ENCODE results near the gene ZFP2.
"Not testable (repeated sequence)": the region's sequence is repeated elsewhere in the genome, so short reads cannot be mapped to it uniquely, and the experiment has no call there.

The ZFP2 gene

DNA sequence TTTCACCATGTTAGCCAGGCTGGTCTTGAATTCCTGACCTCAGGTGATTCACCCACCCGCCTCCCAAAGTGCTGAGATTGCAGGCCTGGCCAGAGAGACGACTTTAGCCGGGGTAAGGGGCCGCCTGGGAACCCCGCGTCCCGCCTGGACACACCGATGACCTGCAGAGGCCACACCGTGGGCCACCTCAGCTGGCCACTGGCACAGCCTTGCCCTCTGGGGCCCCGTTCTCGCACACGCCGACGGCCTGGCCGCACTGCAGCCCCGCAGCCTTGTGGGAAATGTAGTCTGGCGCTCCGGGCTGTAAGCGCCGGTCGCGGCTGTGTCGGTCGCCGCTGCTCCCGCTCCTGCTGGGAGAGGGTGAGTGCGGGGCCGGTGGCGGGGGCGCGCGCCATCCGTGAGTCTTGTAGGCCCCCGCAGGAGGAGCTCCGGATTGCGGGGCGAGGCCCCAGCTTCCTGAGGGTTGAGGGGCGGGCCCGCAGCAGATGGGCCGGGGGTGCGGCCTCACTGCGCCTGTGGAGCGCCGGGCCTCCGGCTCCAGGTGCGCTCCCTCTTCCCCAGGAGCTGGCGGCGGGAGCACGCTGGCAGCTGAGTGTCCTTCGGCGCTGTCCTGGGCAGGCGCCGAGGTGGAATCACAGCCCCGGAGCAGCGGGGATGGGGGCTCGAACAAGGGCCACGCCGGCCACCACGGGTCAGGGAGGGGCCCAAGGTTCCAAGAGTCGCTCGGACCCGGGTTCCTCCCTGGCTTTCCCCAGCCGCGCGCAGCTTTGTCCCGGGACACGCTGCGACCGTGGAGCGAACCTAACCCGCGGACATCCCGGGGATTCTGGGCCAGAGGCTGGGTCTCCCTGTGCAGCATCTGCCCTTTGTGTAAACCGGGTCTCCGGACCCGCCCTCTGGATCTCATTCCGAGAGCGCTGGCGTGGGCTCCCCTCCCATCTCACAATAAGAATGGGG is at the start of gene ZFP2:
Gene ZFP2 (plus strand): TSS at position 299 of the 957 bp plus-strand sequence. CDS start 35,401 bp downstream, outside the sequence.
- DNase-seq = no peak

DNA sequence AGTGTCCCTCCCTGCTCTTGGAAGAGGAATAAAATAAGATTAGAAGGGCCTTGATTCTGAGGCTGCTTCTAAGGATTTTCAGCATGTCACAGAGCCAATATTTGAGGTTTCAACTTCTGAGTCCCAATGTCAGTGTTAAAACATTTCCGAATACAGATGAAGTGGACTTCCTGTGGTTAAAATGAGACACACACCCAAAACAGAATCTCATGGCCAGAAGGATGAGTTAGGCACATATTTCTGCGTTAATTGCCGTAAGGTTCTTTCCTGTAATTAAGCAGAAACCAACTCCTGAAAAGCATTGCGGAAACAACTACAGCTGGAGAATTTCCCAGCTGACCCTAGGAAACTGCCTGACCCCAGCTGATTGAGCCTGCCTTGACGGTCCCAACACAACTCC is 46.4 kb upstream of the ZFP2 start:
- DNase-seq = no peak

GRCh38 chr5:178851951-178852350 is 43.8 kb upstream of the ZFP2 start:
- no peak for DNase-seq

GRCh38 chr5:178854284-178854683 is 41.4 kb upstream of the ZFP2 start:
- no peak for DNase-seq

GRCh38 chr5:178859625-178860521 is 35.8 kb upstream of the ZFP2 start, which contains the start of gene ZNF354B:
Gene ZNF354B (plus strand): TSS chr5:178859953. CDS start chr5:178861048, 1,095 bp downstream.
- no peak for DNase-seq

- DNase-seq = not testable (repeated sequence)
These were observed 35.1 kb upstream of the ZFP2 start for GRCh38 chr5:178860615-178861014.

- no peak for DNase-seq
These were observed 34.1 kb upstream of the ZFP2 start for GRCh38 chr5:178861627-178862026.

DNA sequence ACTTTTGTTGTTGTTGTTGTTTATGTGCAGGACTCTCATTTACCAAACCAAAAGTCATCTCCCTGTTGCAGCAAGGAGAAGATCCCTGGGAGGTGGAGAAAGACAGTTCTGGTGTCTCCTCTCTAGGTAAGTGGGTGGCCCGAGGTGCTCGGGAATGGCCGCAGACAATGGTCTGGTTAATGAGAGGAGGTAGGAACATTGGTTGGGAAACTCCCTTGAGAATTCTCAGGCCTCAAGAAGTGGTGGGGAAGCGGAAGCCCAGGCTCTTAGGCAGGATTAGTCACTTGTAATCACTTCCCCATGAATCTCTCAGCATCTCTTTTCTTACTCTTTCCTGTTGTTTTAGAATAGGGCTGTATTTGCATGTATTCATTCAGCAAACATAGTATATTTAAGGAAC is 28.8 kb upstream of the ZFP2 start:
- DNase-seq = no peak

- DNase-seq = no peak
These were observed 26.1 kb upstream of the ZFP2 start for GRCh38 chr5:178869577-178869976.

DNA sequence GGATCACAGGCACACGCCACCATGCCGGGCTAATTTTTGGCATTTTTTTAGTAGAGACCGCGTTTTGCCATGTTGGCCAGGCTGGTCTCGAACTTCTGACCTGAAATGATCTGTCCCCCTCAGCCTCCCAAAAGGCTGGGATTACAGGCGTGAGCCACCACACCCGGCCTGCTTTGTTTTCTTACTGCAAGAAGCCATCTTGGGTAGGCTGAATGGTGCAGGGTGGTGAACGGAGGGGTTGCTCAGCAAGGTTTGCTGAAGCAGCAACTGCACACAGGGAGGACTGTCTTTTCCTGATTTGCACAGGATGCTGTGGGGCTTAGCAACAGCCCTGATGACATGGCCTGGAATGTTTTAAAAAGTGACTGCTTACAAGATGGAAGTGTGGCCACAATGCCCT is 25.3 kb upstream of the ZFP2 start:
- no peak for DNase-seq

GRCh38 chr5:178872302-178872701 is 23.4 kb upstream of the ZFP2 start:
- DNase-seq = no peak

- not testable (repeated sequence) for DNase-seq
These were observed 12.5 kb upstream of the ZFP2 start for GRCh38 chr5:178883115-178883694.

- no peak for DNase-seq
These were observed 11.8 kb upstream of the ZFP2 start for GRCh38 chr5:178883815-178884430.

DNA sequence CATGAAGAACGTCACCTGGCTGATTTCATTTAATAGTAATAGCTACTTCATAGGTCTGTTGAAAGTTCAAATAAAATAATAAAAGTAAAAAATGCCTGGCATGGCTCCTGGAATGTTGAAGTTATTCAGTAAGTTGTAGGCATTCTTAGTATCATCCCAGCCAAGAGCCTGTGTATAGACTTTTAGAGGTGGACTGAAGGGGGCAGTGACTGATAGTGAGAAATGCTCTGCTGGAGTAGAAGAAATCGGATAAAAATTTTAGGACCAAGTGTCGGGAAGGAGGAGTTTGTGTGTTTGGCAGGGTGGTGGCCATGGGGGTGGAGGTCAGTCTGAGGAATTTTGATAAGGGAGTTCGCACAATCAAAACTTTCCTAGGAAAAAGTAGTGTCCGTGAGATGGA is 3.6 kb downstream of the ZFP2 start:
- no peak for DNase-seq

DNA sequence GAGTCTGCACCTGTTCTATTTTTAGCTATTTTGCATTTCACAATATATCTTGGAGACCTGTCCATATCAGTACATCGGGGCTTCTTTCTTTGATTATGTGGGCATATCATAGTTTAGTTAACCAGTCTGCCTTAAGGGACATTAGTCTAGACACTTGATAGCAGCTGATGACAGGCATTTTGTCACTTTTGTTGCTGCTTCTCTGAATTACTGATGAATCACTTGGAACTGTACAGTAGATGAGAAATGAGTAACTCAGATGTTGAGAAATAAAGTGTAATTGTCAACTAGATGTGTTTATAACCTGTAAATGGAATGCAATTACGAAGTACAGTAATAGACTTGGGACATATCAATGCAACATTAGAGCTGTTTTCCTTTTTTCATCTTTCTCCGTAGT is 7.1 kb downstream of the ZFP2 start:
- no peak for DNase-seq

DNA sequence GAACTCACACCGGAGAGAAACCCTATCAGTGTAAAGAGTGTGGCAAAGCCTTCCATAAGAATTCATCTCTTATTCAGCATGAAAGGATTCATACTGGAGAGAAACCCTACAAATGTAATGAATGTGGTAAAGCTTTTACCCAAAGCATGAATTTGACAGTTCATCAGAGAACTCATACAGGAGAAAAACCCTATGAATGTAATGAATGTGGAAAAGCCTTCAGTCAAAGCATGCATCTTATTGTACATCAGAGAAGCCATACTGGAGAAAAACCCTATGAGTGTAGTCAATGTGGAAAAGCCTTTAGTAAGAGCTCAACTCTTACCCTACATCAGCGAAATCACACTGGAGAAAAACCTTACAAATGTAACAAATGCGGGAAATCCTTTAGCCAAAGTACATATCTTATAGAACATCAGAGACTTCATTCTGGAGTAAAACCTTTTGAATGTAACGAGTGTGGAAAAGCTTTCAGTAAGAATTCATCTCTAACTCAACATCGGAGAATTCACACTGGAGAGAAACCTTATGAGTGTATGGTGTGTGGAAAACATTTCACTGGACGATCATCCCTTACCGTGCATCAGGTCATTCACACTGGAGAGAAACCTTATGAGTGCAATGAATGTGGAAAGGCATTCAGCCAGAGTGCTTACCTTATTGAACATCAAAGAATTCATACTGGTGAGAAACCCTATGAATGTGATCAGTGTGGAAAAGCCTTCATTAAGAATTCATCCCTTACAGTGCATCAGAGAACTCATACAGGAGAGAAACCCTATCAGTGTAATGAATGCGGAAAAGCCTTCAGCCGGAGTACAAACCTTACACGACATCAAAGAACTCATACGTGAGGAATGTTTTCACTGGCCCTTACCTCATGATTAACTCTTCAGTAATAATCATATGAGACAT is 36.4 kb downstream of the ZFP2 start:
- no peak for DNase-seq

- no peak for DNase-seq
These were observed 45.1 kb downstream of the ZFP2 start, which contains the start of gene ZNF454 for GRCh38 chr5:178940569-178941360. Gene ZNF454 (plus strand): TSS chr5:178941198. CDS start chr5:178942792, 1,594 bp downstream.

- DNase-seq = no peak
These were observed 45.6 kb downstream of the ZFP2 start for GRCh38 chr5:178941361-178941760.

- DNase-seq = no peak
These were observed 69.8 kb downstream of the ZFP2 start for GRCh38 chr5:178965465-178966055.

DNA sequence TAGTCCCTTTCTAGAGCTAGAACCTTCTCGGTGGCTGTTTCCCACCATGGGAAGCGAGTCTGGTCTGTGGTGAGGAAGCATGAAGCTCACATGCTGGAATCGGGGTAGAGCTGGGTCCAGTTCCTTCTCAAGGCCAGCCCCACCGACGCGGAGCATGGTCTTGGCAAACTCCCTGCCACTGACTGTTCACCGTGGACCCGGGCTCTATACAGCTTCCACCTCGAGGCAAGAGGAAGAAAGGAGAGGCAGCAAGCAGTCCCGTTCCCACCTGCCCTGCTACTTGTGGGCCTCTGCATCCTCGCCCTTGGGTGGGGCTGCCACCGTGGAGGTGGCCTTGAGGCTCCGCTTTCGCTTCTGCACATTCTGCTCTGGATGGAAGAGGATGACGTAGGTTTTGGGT is 85.7 kb downstream of the ZFP2 start:
- DNase-seq = no peak
